ENCODE data around the gene RPS6KA4.

DNA sequence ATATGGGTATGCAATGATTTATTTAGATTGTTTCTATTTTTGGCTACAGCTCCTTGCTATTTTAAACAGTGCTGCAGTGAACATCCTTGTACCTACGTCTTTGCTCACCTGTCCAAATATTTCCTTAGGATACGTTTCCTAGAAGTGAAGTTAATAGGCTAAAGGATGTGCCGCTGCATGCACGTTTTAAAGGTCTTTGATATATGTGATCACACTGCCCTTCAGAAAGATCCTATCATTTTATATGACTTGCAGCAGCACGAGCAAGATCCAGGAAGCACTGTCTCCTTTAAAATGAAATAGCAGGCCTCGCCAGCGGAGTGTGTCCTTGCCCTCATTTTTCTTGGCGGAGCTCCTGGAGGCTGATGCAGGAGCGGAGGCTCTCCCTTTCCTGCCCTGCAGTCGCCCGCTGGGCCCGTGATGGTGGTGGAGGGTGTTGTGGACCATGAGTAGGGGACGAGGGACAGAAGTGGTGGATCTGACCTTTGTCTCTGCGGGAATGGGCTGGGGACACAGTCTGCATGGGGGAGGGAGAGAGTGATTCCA, 19.4 kb downstream of the RPS6KA4 start:
- peak in 1 of 3 donors; percentile 60 for TF ChIP-seq POLR2AphosphoS5 (IDR thresholded peaks at IDR 0.05)
- TF ChIP-seq, protein P1, sequence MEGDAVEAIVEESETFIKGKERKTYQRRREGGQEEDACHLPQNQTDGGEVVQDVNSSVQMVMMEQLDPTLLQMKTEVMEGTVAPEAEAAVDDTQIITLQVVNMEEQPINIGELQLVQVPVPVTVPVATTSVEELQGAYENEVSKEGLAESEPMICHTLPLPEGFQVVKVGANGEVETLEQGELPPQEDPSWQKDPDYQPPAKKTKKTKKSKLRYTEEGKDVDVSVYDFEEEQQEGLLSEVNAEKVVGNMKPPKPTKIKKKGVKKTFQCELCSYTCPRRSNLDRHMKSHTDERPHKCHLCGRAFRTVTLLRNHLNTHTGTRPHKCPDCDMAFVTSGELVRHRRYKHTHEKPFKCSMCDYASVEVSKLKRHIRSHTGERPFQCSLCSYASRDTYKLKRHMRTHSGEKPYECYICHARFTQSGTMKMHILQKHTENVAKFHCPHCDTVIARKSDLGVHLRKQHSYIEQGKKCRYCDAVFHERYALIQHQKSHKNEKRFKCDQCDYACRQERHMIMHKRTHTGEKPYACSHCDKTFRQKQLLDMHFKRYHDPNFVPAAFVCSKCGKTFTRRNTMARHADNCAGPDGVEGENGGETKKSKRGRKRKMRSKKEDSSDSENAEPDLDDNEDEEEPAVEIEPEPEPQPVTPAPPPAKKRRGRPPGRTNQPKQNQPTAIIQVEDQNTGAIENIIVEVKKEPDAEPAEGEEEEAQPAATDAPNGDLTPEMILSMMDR (IDR thresholded peaks at IDR 0.05 in 8 of 11, conservative IDR thresholded peaks at IDR 0.05 in 3 of 11) = no peak
- TF ChIP-seq POLR2A (IDR thresholded peaks at IDR 0.05) = no peak
